Measurements from ENCODE around the gene RHEB.

DNA sequence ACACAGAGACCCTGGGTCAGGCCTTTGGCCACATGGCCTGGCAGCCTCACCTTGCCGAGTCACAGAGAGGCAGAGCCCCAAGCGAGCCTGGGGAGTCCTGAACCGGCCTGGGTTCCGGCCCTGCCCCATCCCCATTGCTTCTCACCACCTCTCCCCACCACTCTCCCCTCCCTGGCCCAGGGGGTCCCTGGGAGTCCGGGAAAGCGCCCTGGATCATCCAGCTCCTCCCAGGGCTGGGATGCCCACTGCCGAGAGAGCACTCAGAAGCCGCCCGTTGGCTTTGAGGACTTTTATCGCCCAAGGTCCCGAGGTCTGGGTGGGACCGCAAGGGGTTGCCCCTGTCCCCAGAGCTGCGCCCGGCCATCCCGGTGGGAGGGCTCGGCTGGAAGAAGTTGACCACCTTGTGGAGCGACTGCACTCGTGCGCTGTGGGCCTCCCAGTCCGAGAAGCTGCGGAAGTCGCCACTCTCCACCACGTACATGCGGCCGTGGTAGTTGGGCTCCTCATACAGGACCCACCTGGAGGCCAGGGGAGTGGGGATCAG lies 87.9 kb downstream of the RHEB start:
- TF ChIP-seq EP300 (conservative IDR thresholded peaks at IDR 0.05; ENCODE audit: poor library complexity, severe bottlenecking) (no peak), EZH2 (IDR thresholded peaks at IDR 0.05; ENCODE audit: borderline replicate concordance, insufficient read depth, low read length, poor library complexity, severe bottlenecking) (no peak), SMC3 (conservative IDR thresholded peaks at IDR 0.05; ENCODE audit: poor library complexity) (no peak), MXI1 (conservative IDR thresholded peaks at IDR 0.05; ENCODE audit: poor library complexity, severe bottlenecking) (no peak)
- TF ChIP-seq, protein P1, sequence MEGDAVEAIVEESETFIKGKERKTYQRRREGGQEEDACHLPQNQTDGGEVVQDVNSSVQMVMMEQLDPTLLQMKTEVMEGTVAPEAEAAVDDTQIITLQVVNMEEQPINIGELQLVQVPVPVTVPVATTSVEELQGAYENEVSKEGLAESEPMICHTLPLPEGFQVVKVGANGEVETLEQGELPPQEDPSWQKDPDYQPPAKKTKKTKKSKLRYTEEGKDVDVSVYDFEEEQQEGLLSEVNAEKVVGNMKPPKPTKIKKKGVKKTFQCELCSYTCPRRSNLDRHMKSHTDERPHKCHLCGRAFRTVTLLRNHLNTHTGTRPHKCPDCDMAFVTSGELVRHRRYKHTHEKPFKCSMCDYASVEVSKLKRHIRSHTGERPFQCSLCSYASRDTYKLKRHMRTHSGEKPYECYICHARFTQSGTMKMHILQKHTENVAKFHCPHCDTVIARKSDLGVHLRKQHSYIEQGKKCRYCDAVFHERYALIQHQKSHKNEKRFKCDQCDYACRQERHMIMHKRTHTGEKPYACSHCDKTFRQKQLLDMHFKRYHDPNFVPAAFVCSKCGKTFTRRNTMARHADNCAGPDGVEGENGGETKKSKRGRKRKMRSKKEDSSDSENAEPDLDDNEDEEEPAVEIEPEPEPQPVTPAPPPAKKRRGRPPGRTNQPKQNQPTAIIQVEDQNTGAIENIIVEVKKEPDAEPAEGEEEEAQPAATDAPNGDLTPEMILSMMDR (IDR thresholded peaks at IDR 0.05; ENCODE audit: poor library complexity, severe bottlenecking) = no peak

Data from neural cell (in vitro differentiated cells).